Endodermal cell (in vitro differentiated cells): ENCODE data around the gene CYP46A1. TPM values are rescaled to one million over a fixed set of nuclear protein-coding genes. Genes with fewer than 3 reads are reported as not detected.

Experiments used
- DNase-seq: peaks from one replicate; pipeline ENCODE4 v3.0.0-alpha.2; 2017
- H3K27ac ChIP-seq: 2 replicates; pipeline ENCODE4 v1.5.1; 2013; ENCODE audit warnings: mild to moderate bottlenecking, low read depth, low read length, moderate library complexity
- H3K27me3 ChIP-seq: 2 replicates; pipeline ENCODE4 v1.6.1; 2013; ENCODE audit warnings: mild to moderate bottlenecking, low read length, moderate library complexity; ENCODE audit not compliant: insufficient read depth, control insufficient read depth, poor library complexity, severe bottlenecking
- H3K36me3 ChIP-seq: 2 replicates; pipeline ENCODE4 v1.7.0; 2013; ENCODE audit warnings: mild to moderate bottlenecking, low read length, moderate library complexity; ENCODE audit not compliant: control insufficient read depth, insufficient read depth
- H3K4me1 ChIP-seq: one replicate; pipeline ENCODE4 v1.7.0; 2013; ENCODE audit warnings: low read length; ENCODE audit not compliant: control insufficient read depth, insufficient read depth
- H3K4me3 ChIP-seq: 2 replicates; pipeline ENCODE4 v1.5.1; 2013; ENCODE audit warnings: mild to moderate bottlenecking, low read length, moderate library complexity
- H3K9ac ChIP-seq: 2 replicates; pipeline ENCODE4 v1.6.1; 2013; ENCODE audit warnings: mild to moderate bottlenecking, low read length, moderate library complexity; ENCODE audit not compliant: poor library complexity, severe bottlenecking; ENCODE audit errors: extremely low read depth
- H3K9me3 ChIP-seq: 2 replicates; pipeline ENCODE4 v1.6.1; 2013; ENCODE audit warnings: mild to moderate bottlenecking, low read length, moderate library complexity; ENCODE audit not compliant: control insufficient read depth
- H3K27ac Mint-ChIP-seq: 2 replicates; pipeline ENCODE4 v1.8.0; 2020; ENCODE audit warnings: mixed read lengths
- H3K27me3 Mint-ChIP-seq: 2 replicates; pipeline ENCODE4 v1.8.0; 2021; ENCODE audit warnings: mild to moderate bottlenecking, mixed read lengths; ENCODE audit not compliant: insufficient read depth
- H3K36me3 Mint-ChIP-seq: 2 replicates; pipeline ENCODE4 v1.8.0; 2020; ENCODE audit warnings: low read depth, mixed read lengths
- H3K4me1 Mint-ChIP-seq: 2 replicates; pipeline ENCODE4 v1.8.0; 2020; ENCODE audit warnings: mixed read lengths
- H3K4me3 Mint-ChIP-seq: 2 replicates; pipeline ENCODE4 v1.8.0; 2020; ENCODE audit warnings: mild to moderate bottlenecking, moderate library complexity, mixed read lengths
- H3K9me3 Mint-ChIP-seq: 2 replicates; pipeline ENCODE4 v1.8.0; 2020; ENCODE audit warnings: mild to moderate bottlenecking, mixed read lengths
- CTCF ChIP-seq: fragments of 200-600 bp; sonication (generic); conservative IDR thresholded peaks from 2 replicates; pipeline ENCODE4 v1.5.0; 2021; ENCODE audit warnings: antibody characterized with exemption, mild to moderate bottlenecking
- WGBS, 2 experiments: methylation state at CpG; one replicate each; pipeline versions ENCODE4 v1.1.5 to v1.1.7; 2013; ENCODE audit warnings: missing lambda C conversion rate in 2 of 2, mixed read lengths in 1 of 2; ENCODE audit not compliant: insufficient coverage in 1 of 2, insufficient read length in 1 of 2; 5-methylcytosine and 5-hydroxymethylcytosine counted together
- total RNA-seq, 2 donors: library from RNA; stranded (reverse); fragmentation: NEBNext Ultra II Directional in 1 of 2; extraction: Animal tissue kit (Norgen Biotek cat#: 25700) in 1 of 2; gene quantifications; 2 replicates in 1 of 2; 3 replicates in 1 of 2; pipeline ENCODE4 v1.2.1, GENCODE V29; 2021

The CYP46A1 gene
- total RNA-seq, 2 donors from 2014 or later, result 0.55 to 0.57 TPM

GRCh38 chr14:99757331-99758070 is 73.4 kb downstream of the CYP46A1 start:
- Mint-ChIP-seq H3K27ac (no peak overlapping the region), H3K4me3 (no peak overlapping the region), H3K9me3 (peaks cover 1% of the 10 kb centered on the region), H3K36me3 (no peaks in the 10 kb centered on the region), H3K27me3 (peaks cover 6% of the 10 kb centered on the region), H3K4me1 (peaks cover 11% of the 10 kb centered on the region)
- no peak overlapping the region for H3K9ac ChIP-seq
- no peak for DNase-seq
- no peak for TF ChIP-seq CTCF
- H3K27me3 ChIP-seq, result no peaks in the 10 kb centered on the region
- H3K4me1 ChIP-seq, result no peaks in the 10 kb centered on the region
- H3K9me3 ChIP-seq, result no peaks in the 10 kb centered on the region
- WGBS, 2 experiments, result 91 to 96% methylated on average over 11 to 12 of the region's 12 CpGs
- H3K4me3 ChIP-seq, result no peak overlapping the region
- H3K27ac ChIP-seq, result no peak overlapping the region
- no peaks in the 10 kb centered on the region for H3K36me3 ChIP-seq

- Histone ChIP-seq H3K36me3 (no peaks in the 10 kb centered on the region), H3K9me3 (no peaks in the 10 kb centered on the region), H3K27me3 (no peaks in the 10 kb centered on the region), H3K27ac (peak overlapping the region; percentile 80), H3K4me1 (no peaks in the 10 kb centered on the region), H3K4me3 (no peak overlapping the region), H3K9ac (no peak overlapping the region)
- Mint-ChIP-seq H3K4me1 (peaks cover 11% of the 10 kb centered on the region), H3K27ac (no peak overlapping the region), H3K27me3 (peaks cover 8% of the 10 kb centered on the region), H3K9me3 (peaks cover 1% of the 10 kb centered on the region), H3K36me3 (no peaks in the 10 kb centered on the region), H3K4me3 (no peak overlapping the region)
- TF ChIP-seq CTCF, result no peak
- DNase-seq, result peak; percentile 86
- WGBS, 2 experiments, result 57 to 63% methylated on average over 9 to 11 of the region's 11 CpGs
Observed at GRCh38 chr14:99758121-99758821, 74.2 kb downstream of the CYP46A1 start.

GRCh38 chr14:99758872-99759545 is 74.9 kb downstream of the CYP46A1 start:
- TF ChIP-seq CTCF, result no peak
- Histone ChIP-seq H3K27ac (peak overlapping the region; percentile 50), H3K4me3 (no peak overlapping the region), H3K4me1 (no peaks in the 10 kb centered on the region), H3K9me3 (no peaks in the 10 kb centered on the region), H3K27me3 (no peaks in the 10 kb centered on the region), H3K36me3 (no peaks in the 10 kb centered on the region), H3K9ac (no peak overlapping the region)
- H3K4me3 Mint-ChIP-seq, result no peak overlapping the region
- no peaks in the 10 kb centered on the region for H3K36me3 Mint-ChIP-seq
- DNase-seq, result no peak
- WGBS, 2 experiments, result 88 to 95% methylated on average over 5 to 7 of the region's 7 CpGs
- H3K27ac Mint-ChIP-seq, result no peak overlapping the region
- H3K9me3 Mint-ChIP-seq, result peaks cover 1% of the 10 kb centered on the region
- peaks cover 11% of the 10 kb centered on the region for H3K4me1 Mint-ChIP-seq
- H3K27me3 Mint-ChIP-seq, result peaks cover 9% of the 10 kb centered on the region
